Measurements from ENCODE around the gene MEGF6.

Gene MEGF6

GRCh38 chr1:3516911-3517675, 94.2 kb downstream of the MEGF6 start:
- no peak for DNase-seq

- no peak for DNase-seq
Observed at GRCh38 chr1:3516481-3516869, 94.8 kb downstream of the MEGF6 start.

- no peak for DNase-seq
Observed at GRCh38 chr1:3515774-3516480, 95.4 kb downstream of the MEGF6 start.

- DNase-seq, result no peak
Observed at GRCh38 chr1:3515272-3515671, 96.0 kb downstream of the MEGF6 start.

GRCh38 chr1:3514404-3514803, 96.9 kb downstream of the MEGF6 start:
- no peak for DNase-seq

GRCh38 chr1:3511856-3512255, 99.5 kb downstream of the MEGF6 start:
- no peak for DNase-seq

- DNase-seq, result no peak
Observed at GRCh38 chr1:3511306-3511705, 100.0 kb downstream of the MEGF6 start.

- DNase-seq, result no peak
Observed at GRCh38 chr1:3510956-3511250, 100.4 kb downstream of the MEGF6 start.

GRCh38 chr1:3510136-3510955, 101.0 kb downstream of the MEGF6 start:
- DNase-seq, result no peak

- no peak for DNase-seq
Observed at GRCh38 chr1:3509721-3510120, 101.6 kb downstream of the MEGF6 start.

- no peak for DNase-seq
Observed at GRCh38 chr1:3508757-3509415, 102.4 kb downstream of the MEGF6 start.

GRCh38 chr1:3507636-3508275, 103.6 kb downstream of the MEGF6 start:
- no peak for DNase-seq

GRCh38 chr1:3506943-3507342, 104.4 kb downstream of the MEGF6 start:
- DNase-seq, result no peak

GRCh38 chr1:3506041-3506440, 105.3 kb downstream of the MEGF6 start:
- DNase-seq, result no peak

GRCh38 chr1:3505161-3505560, 106.1 kb downstream of the MEGF6 start:
- DNase-seq, result no peak

- no peak for DNase-seq
Observed at GRCh38 chr1:3504822-3505153, 106.5 kb downstream of the MEGF6 start.

- peak; percentile 98 for DNase-seq
Observed at GRCh38 chr1:3504151-3504821, 107.0 kb downstream of the MEGF6 start.

GRCh38 chr1:3503525-3503886, 107.8 kb downstream of the MEGF6 start:
- no peak for DNase-seq

- DNase-seq, result no peak
Observed at GRCh38 chr1:3502641-3503524, 108.4 kb downstream of the MEGF6 start.

- no peak for DNase-seq
Observed at GRCh38 chr1:3501856-3502640, 109.3 kb downstream of the MEGF6 start.

GRCh38 chr1:3501437-3501836, 109.9 kb downstream of the MEGF6 start:
- no peak for DNase-seq

Data from NCI-H226 (cell line).